Kidney (tissue), 14 donors: ENCODE results near the gene IL17A. TPM values are rescaled to one million over a fixed set of nuclear protein-coding genes. Genes with fewer than 3 reads are reported as not detected.
A peak's percentile ranks its signal among the peaks of the same experiment; 100 is the strongest.

ENCODE experiments used
- DNase-seq, 5 donors: peaks; one replicate each; pipeline ENCODE4 v3.0.0-alpha.2; 2013 to 2020
- FAIRE-seq: peaks from 2 replicates; lab custom pipeline; 2012; peaks lifted over from hg19 to GRCh38; lab: Jason Lieb, UNC
- H3K27ac ChIP-seq, 2 donors: one replicate each; pipeline ENCODE4 v1.7.0; 2013; ENCODE audit warnings: low read depth in 2 of 2, low read length in 2 of 2, inconsistent platforms in 1 of 2
- H3K27me3 ChIP-seq: one replicate; pipeline ENCODE4 v1.7.1; 2013; ENCODE audit warnings: low read length, inconsistent platforms; ENCODE audit not compliant: control insufficient read depth, insufficient read depth
- H3K36me3 ChIP-seq, 3 donors: one replicate each; pipeline versions ENCODE4 v1.7.0 to v1.7.1; 2013; ENCODE audit warnings: low read length in 3 of 3, control low read depth in 1 of 3, inconsistent platforms in 1 of 3; ENCODE audit not compliant: insufficient read depth in 3 of 3, control insufficient read depth in 2 of 3
- H3K4me1 ChIP-seq, 3 donors: one replicate each; pipeline versions ENCODE4 v1.7.0 to v1.7.1; 2013; ENCODE audit warnings: low read length in 3 of 3, inconsistent platforms in 1 of 3, low read depth in 1 of 3; ENCODE audit not compliant: control insufficient read depth in 2 of 3, insufficient read depth in 2 of 3
- H3K4me3 ChIP-seq, 3 donors: one replicate each; pipeline versions ENCODE4 v1.7.0 to v1.8.1; 2013; ENCODE audit warnings: low read length in 3 of 3, control low read depth in 1 of 3, inconsistent platforms in 1 of 3
- H3K9ac ChIP-seq, 3 donors: one replicate each; pipeline versions ENCODE4 v1.7.0 to v1.7.1; 2013; ENCODE audit warnings: low read length in 3 of 3, control low read depth in 1 of 3, inconsistent platforms in 1 of 3
- H3K9me3 ChIP-seq, 3 donors: one replicate each; pipeline versions ENCODE4 v1.7.0 to v1.7.1; 2013; ENCODE audit warnings: low read length in 3 of 3, control low read depth in 1 of 3, inconsistent platforms in 1 of 3; ENCODE audit not compliant: control insufficient read depth in 2 of 3, insufficient read depth in 1 of 3
- intact Hi-C: fragments of 100-400 bp; cut with DNase I; formaldehyde crosslinking; loops from one replicate; pipeline ENCODE4 v1.11.1; 2022
- polyA plus RNA-seq: library from polyadenylated mRNA; stranded (reverse); fragments of 350-450 nt; fragmentation: Illumina TruSeq; extraction: RNeasy Lipid Tissue Mini Kit (QIAGEN cat#74804); gene quantifications from one replicate; pipeline ENCODE4 v1.2.3, GENCODE V29; 2014; ENCODE audit warnings: low read depth, low replicate concordance; ENCODE audit not compliant: insufficient read depth
- total RNA-seq: library from RNA; stranded (reverse); fragmentation: NEBNext Ultra II Directional; extraction: Animal tissue kit (Norgen Biotek cat#: 25700); gene quantifications from one replicate; pipeline ENCODE4 v1.2.1, GENCODE V29; 2021
- TF ChIP-seq, protein P1 (sequence below): IDR thresholded peaks from 3 replicates; pipeline ENCODE4 v1.5.1; 2012; ENCODE audit warnings: mild to moderate bottlenecking, moderate library complexity, borderline replicate concordance; ENCODE audit not compliant: insufficient read depth; ENCODE audit errors: extremely low read depth
- donor health status: control.
- donor health status: control.
- donor health status: control.
- donor health status: control.
- donor health status: control.
- donor health status: DM: yes; HTN: yes; CAD: no.
- donor health status: Normal renal cell carcinoma (clear cell type).

IL17A gene
- total and polyA plus RNA-seq, 2 donors from 2014 or later, result not detected

DNA sequence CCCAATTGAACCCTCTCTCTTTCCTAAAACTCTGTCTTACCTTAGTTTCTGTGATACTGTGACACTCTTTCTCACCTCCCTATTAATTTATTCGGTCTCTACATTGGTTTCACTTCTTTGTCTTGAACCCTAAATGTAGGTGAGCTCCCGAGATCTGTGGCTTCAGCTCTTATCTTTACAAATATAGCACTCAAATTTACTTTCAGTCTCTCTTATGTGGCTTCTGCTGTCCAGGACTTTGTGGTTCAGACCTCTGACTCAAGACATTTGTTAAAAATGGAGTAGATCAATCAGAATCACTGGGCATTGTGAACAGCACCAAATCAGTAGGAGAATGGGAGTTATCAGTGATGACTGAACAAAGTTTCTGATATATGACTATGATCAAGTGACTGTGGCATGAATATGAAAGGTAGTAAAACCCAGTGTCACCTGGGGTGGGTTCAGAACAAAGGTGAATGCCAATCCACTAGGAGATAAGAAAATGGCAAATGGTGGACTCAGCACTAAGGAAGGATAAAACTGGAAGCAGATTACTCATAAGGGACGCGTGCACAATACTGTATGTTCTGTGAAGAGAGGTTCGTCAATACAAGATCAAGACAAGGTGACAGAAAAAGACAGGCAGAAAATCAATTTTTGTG, 30.9 kb downstream of the IL17A start:
- intact Hi-C loops, result no loop called here
- no peaks in the 10 kb centered on the region for H3K4me1 ChIP-seq
- DNase-seq (no peak), FAIRE-seq (no peak)
- H3K27ac ChIP-seq, result no peak overlapping the region
- no peaks in the 10 kb centered on the region for H3K27me3 ChIP-seq
- no peak overlapping the region for H3K9ac ChIP-seq
- no peak overlapping the region for H3K4me3 ChIP-seq
- H3K36me3 ChIP-seq, result no peaks in the 10 kb centered on the region
- H3K9me3 ChIP-seq, result no peaks in the 10 kb centered on the region
- TF ChIP-seq, protein P1, sequence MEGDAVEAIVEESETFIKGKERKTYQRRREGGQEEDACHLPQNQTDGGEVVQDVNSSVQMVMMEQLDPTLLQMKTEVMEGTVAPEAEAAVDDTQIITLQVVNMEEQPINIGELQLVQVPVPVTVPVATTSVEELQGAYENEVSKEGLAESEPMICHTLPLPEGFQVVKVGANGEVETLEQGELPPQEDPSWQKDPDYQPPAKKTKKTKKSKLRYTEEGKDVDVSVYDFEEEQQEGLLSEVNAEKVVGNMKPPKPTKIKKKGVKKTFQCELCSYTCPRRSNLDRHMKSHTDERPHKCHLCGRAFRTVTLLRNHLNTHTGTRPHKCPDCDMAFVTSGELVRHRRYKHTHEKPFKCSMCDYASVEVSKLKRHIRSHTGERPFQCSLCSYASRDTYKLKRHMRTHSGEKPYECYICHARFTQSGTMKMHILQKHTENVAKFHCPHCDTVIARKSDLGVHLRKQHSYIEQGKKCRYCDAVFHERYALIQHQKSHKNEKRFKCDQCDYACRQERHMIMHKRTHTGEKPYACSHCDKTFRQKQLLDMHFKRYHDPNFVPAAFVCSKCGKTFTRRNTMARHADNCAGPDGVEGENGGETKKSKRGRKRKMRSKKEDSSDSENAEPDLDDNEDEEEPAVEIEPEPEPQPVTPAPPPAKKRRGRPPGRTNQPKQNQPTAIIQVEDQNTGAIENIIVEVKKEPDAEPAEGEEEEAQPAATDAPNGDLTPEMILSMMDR, result no peak

DNA sequence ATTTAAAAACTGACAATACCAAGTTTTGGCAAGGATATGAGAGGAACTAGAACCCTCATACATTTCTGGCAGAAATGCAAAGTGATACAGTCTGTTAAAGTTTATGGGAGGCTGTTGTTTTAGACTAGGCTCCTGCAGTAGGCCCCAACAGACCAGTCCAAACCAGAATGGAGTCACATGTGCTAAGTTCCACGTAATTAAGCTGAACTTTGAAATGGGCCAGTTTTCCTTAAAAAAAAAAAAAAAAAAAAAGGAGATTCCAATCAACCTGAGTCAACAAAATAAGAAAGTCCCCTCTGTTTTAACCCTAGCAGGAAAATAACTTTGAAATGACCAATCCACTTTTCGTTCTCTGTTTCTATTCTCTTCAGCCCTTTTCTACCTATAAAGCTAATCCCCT, 31.6 kb downstream of the IL17A start:
- intact Hi-C loops, result no loop called here
- no peak overlapping the region for H3K9ac ChIP-seq
- H3K9me3 ChIP-seq, result no peaks in the 10 kb centered on the region
- FAIRE-seq (no peak), DNase-seq (no peak)
- H3K4me1 ChIP-seq, result no peaks in the 10 kb centered on the region
- H3K36me3 ChIP-seq, result no peaks in the 10 kb centered on the region
- TF ChIP-seq, protein P1, result no peak
- no peak overlapping the region for H3K27ac ChIP-seq
- H3K4me3 ChIP-seq, result no peak overlapping the region
- H3K27me3 ChIP-seq, result no peaks in the 10 kb centered on the region

DNA sequence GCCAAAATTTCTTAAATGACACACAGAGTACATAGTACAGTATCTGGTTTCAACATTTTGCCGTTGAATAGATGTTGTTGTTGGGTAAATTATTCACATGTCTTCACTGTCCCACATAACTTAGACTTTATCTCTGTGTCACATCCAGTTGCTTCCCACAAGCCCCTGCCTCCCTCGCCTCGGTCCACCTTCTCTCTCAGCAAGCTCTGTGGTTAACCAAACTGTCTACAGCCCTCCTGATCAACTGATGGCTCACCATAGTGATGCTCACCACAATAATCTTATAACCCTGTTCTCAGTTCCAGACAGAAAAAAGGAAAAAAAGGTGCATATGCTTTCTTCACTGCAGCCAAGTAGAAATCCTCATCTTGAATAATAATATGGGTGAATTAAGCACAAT, 35.1 kb downstream of the IL17A start:
- Histone ChIP-seq H3K27ac (no peak overlapping the region), H3K9ac (no peak overlapping the region), H3K9me3 (no peaks in the 10 kb centered on the region), H3K27me3 (no peaks in the 10 kb centered on the region), H3K4me3 (no peak overlapping the region), H3K4me1 (no peaks in the 10 kb centered on the region), H3K36me3 (no peaks in the 10 kb centered on the region)
- TF ChIP-seq, protein P1, result no peak
- FAIRE-seq (no peak), DNase-seq (no peak)
- intact Hi-C loops, result no loop called here

DNA sequence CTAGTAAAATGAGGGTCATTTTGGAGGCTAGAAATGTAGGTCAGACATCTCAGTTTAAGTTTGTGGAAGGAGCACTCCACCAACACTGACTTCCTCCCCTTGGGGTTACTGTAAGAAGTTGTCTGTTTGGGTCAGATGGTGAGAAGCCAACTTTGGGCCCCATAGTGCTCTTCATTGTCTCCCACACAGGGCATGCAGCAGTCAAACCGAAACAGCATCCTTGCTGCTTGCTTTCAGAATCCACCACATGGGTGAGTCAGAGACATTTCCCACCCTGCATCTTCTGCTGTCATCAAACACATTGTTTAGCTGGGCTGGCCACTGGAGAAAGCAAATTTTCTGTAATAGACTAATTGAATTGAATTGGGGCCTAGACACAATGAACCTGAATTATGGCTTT, 41.3 kb downstream of the IL17A start:
- intact Hi-C loops, result no loop called here
- Histone ChIP-seq H3K27ac (no peak overlapping the region), H3K4me3 (no peak overlapping the region), H3K27me3 (no peaks in the 10 kb centered on the region), H3K4me1 (no peaks in the 10 kb centered on the region), H3K9me3 (no peaks in the 10 kb centered on the region), H3K9ac (no peak overlapping the region), H3K36me3 (no peaks in the 10 kb centered on the region)
- FAIRE-seq (no peak), DNase-seq (peak in 1 of 5 donors; percentile 8)
- TF ChIP-seq, protein P1, result no peak
